Measurements from ENCODE around the gene PIK3R1.

- TF ChIP-seq CTCF (IDR thresholded peaks at IDR 0.05) = no peak
- no peak for TF ChIP-seq POLR2A (IDR thresholded peaks at IDR 0.05)
These were observed 22.2 kb downstream of the PIK3R1 start for GRCh38 chr5:68237715-68238114.
